ENCODE results near the gene PRRC1. TPM values are rescaled to one million over a fixed set of nuclear protein-coding genes. Genes with fewer than 3 reads are reported as not detected.

PRRC1 gene
- total RNA-seq, 4 donors from 2014 or later = 19.4 to 53.5 (median 43.8) TPM

GRCh38 chr5:127574852-127575679, 57.6 kb downstream of the PRRC1 start:
- no peak for TF ChIP-seq CTCF (IDR thresholded peaks at IDR 0.05; ENCODE audit: low read depth)

- TF ChIP-seq CTCF (IDR thresholded peaks at IDR 0.05; ENCODE audit: low read depth) = no peak
Observed at GRCh38 chr5:127577458-127577857, 60.0 kb downstream of the PRRC1 start.

GRCh38 chr5:127580731-127581130, 63.3 kb downstream of the PRRC1 start:
- no peak for TF ChIP-seq CTCF (IDR thresholded peaks at IDR 0.05; ENCODE audit: low read depth)

GRCh38 chr5:127581450-127581849, 64.0 kb downstream of the PRRC1 start:
- TF ChIP-seq CTCF (IDR thresholded peaks at IDR 0.05; ENCODE audit: low read depth) = no peak

GRCh38 chr5:127582773-127583370, 65.4 kb downstream of the PRRC1 start:
- no peak for TF ChIP-seq CTCF (IDR thresholded peaks at IDR 0.05; ENCODE audit: low read depth)

GRCh38 chr5:127583866-127584265, 66.4 kb downstream of the PRRC1 start:
- TF ChIP-seq CTCF (IDR thresholded peaks at IDR 0.05; ENCODE audit: low read depth) = no peak

GRCh38 chr5:127585661-127586060, 68.2 kb downstream of the PRRC1 start:
- no peak for TF ChIP-seq CTCF (IDR thresholded peaks at IDR 0.05; ENCODE audit: low read depth)

All from subcutaneous adipose tissue (tissue), 4 donors.